H1 (cell line): ENCODE results near the gene BCO1. TPM values are rescaled to one million over a fixed set of nuclear protein-coding genes. Genes with fewer than 3 reads are reported as not detected.
A peak's percentile ranks its signal among the peaks of the same experiment; 100 is the strongest.

Experiments
- CTCF ChIA-PET: fragments of 300-600 bp; sonication (Branson Sonifier 250); formaldehyde crosslinking; loops from one replicate; lab custom pipeline; 2021; ENCODE audit not compliant: partially characterized antibody; lab: Charles Lee
- POLR2A ChIA-PET: fragments of 300-600 bp; sonication (Branson Sonifier 250); formaldehyde crosslinking; loops from one replicate; lab custom pipeline; 2021; ENCODE audit warnings: inconsistent platforms; ENCODE audit not compliant: partially characterized antibody; lab: Charles Lee
- DNase-seq, 2 experiments: peaks; one replicate each; pipeline versions ENCODE4 v3.0.0 to v3.0.0-alpha.2; 2010 to 2022; ENCODE audit warnings: low spot score in 2 of 2, low read depth in 1 of 2, mixed read lengths in 1 of 2
- FAIRE-seq: peaks from 2 replicates; lab custom pipeline; 2011; peaks lifted over from hg19 to GRCh38; lab: Jason Lieb, UNC
- H2AFZ ChIP-seq: 2 replicates; pipeline ENCODE4 v1.8.1; 2012; ENCODE audit warnings: low read length, inconsistent platforms
- H2AK5ac ChIP-seq: 2 replicates; pipeline ENCODE4 v1.6.1; 2013; ENCODE audit warnings: low read depth, low read length
- H2BK120ac ChIP-seq: replicated peaks from 2 replicates; pipeline ENCODE3; 2013; ENCODE audit warnings: low read depth, low read length, inconsistent platforms
- H2BK12ac ChIP-seq: 2 replicates; pipeline ENCODE4 v1.6.1; 2013; ENCODE audit warnings: low read depth, low read length
- H2BK15ac ChIP-seq: 2 replicates; pipeline ENCODE4 v1.6.1; 2013; ENCODE audit warnings: low read length
- H2BK20ac ChIP-seq: 2 replicates; pipeline ENCODE4 v1.6.1; 2013; ENCODE audit warnings: low read length
- H2BK5ac ChIP-seq: 2 replicates; pipeline ENCODE4 v1.6.1; 2013; ENCODE audit warnings: low read depth, low read length
- H3K14ac ChIP-seq: 2 replicates; pipeline ENCODE4 v1.6.1; 2013; ENCODE audit warnings: inconsistent platforms; ENCODE audit not compliant: insufficient read length
- H3K18ac ChIP-seq: 2 replicates; pipeline ENCODE4 v1.6.1; 2013; ENCODE audit warnings: low read length; ENCODE audit errors: extremely low read depth
- H3K23ac ChIP-seq: 2 replicates; pipeline ENCODE4 v1.6.1; 2013; ENCODE audit warnings: inconsistent platforms; ENCODE audit not compliant: insufficient read length
- H3K23me2 ChIP-seq: 2 replicates; pipeline ENCODE4 v1.6.1; 2013; ENCODE audit warnings: low read depth, low read length
- H3K27ac ChIP-seq: 2 replicates; pipeline ENCODE4 v1.6.1; 2011; ENCODE audit warnings: low read depth, low read length, inconsistent platforms
- H3K27me3 ChIP-seq, 4 experiments: replicated peaks in 1 of 4; 1 replicate in 1 of 4; 2 replicates in 3 of 4; pipeline versions ENCODE4 v1.6.1 to v1.8.1; 2011 to 2013; ENCODE audit warnings: low read length in 3 of 4, mild to moderate bottlenecking in 3 of 4, inconsistent platforms in 2 of 4, mixed read lengths in 2 of 4, moderate library complexity in 1 of 4; ENCODE audit not compliant: control insufficient read depth in 3 of 4, insufficient read depth in 3 of 4; ENCODE audit errors: extremely low read depth in 1 of 4
- H3K36me3 ChIP-seq, 4 experiments: 2 replicates each; pipeline versions ENCODE4 v1.6.1 to v1.8.1; 2011 to 2013; ENCODE audit warnings: mild to moderate bottlenecking in 4 of 4, low read length in 3 of 4, moderate library complexity in 2 of 4, control low read depth in 1 of 4, inconsistent platforms in 1 of 4; ENCODE audit not compliant: insufficient read depth in 4 of 4, control insufficient read depth in 2 of 4
- H3K4ac ChIP-seq: replicated peaks from 2 replicates; pipeline ENCODE3; 2013; ENCODE audit warnings: low read length, low read depth, mixed read lengths, inconsistent platforms; ENCODE audit not compliant: insufficient read length
- H3K4me1 ChIP-seq, 4 experiments: replicated peaks in 1 of 4; 1 replicate in 1 of 4; 2 replicates in 3 of 4; pipeline versions ENCODE4 v1.6.1 to v1.8.1; 2011 to 2013; ENCODE audit warnings: low read length in 3 of 4, inconsistent platforms in 2 of 4, mixed read lengths in 1 of 4; ENCODE audit not compliant: insufficient read depth in 4 of 4, control insufficient read depth in 3 of 4
- H3K4me2 ChIP-seq, 2 experiments: 2 replicates each; pipeline versions ENCODE4 v1.6.1 to v1.8.1; 2011 to 2013; ENCODE audit warnings: low read depth in 2 of 2, low read length in 2 of 2, control low read depth in 1 of 2, inconsistent platforms in 1 of 2, mild to moderate bottlenecking in 1 of 2; ENCODE audit not compliant: insufficient read depth in 1 of 2
- H3K4me3 ChIP-seq, 4 experiments: fragments of 200-600, 300-600 bp in 1 of 4; sonication (generic), shearing (Covaris generic), sonication (Bioruptor Twin) in 1 of 4; 2 replicates each; pipeline versions ENCODE4 v1.5.1 to v1.8.1; 2011 to 2016; ENCODE audit warnings: low read length in 4 of 4, low read depth in 3 of 4, control low read depth in 2 of 4, inconsistent platforms in 2 of 4, mild to moderate bottlenecking in 2 of 4, mixed read lengths in 1 of 4, moderate library complexity in 1 of 4; ENCODE audit not compliant: insufficient read depth in 2 of 4; ENCODE audit errors: extremely low read depth in 1 of 4
- H3K56ac ChIP-seq: replicated peaks from 2 replicates; pipeline ENCODE3; 2013; ENCODE audit warnings: low read depth, mild to moderate bottlenecking, mixed read lengths, low read length, inconsistent platforms; ENCODE audit not compliant: insufficient read length
- H3K79me1 ChIP-seq: 2 replicates; pipeline ENCODE4 v1.6.1; 2013; ENCODE audit warnings: low read depth, low read length, control low read depth
- H3K79me2 ChIP-seq, 2 experiments: 2 replicates each; pipeline versions ENCODE4 v1.6.1 to v1.8.1; 2012 to 2013; ENCODE audit warnings: low read length in 2 of 2, mild to moderate bottlenecking in 2 of 2, inconsistent platforms in 1 of 2; ENCODE audit not compliant: insufficient read depth in 2 of 2, control insufficient read depth in 1 of 2
- H3K9ac ChIP-seq, 4 experiments: replicated peaks in 1 of 4; 1 replicate in 1 of 4; 2 replicates in 3 of 4; pipeline versions ENCODE4 v1.6.1 to v1.8.1; 2011 to 2013; ENCODE audit warnings: low read depth in 3 of 4, low read length in 3 of 4, control low read depth in 2 of 4, mild to moderate bottlenecking in 2 of 4, moderate library complexity in 2 of 4, inconsistent platforms in 1 of 4; ENCODE audit errors: extremely low read depth in 1 of 4
- H3K9me3 ChIP-seq, 2 experiments: 2 replicates each; pipeline versions ENCODE4 v1.6.1 to v1.8.1; 2012 to 2013; ENCODE audit warnings: mild to moderate bottlenecking in 2 of 2, moderate library complexity in 2 of 2, control low read depth in 1 of 2, inconsistent platforms in 1 of 2, low read depth in 1 of 2, low read length in 1 of 2, mixed read lengths in 1 of 2; ENCODE audit not compliant: insufficient read depth in 2 of 2
- H4K20me1 ChIP-seq, 2 experiments: replicated peaks in 1 of 2; 2 replicates each; pipeline versions ENCODE3 to v1.8.1; 2011 to 2013; ENCODE audit warnings: inconsistent platforms in 2 of 2, low read length in 2 of 2, mild to moderate bottlenecking in 1 of 2; ENCODE audit not compliant: insufficient read depth in 2 of 2, control insufficient read depth in 1 of 2
- H4K5ac ChIP-seq: 2 replicates; pipeline ENCODE4 v1.6.1; 2013; ENCODE audit warnings: low read length, low read depth, mixed read lengths, inconsistent platforms; ENCODE audit not compliant: insufficient read length
- H4K8ac ChIP-seq: 2 replicates; pipeline ENCODE4 v1.8.0; 2013; ENCODE audit warnings: mild to moderate bottlenecking, moderate library complexity, low read length, inconsistent platforms; ENCODE audit not compliant: insufficient read depth; ENCODE audit errors: extremely low read depth
- H4K91ac ChIP-seq: replicated peaks from 2 replicates; pipeline ENCODE3; 2013; ENCODE audit warnings: low read length, mixed read lengths, inconsistent platforms; ENCODE audit not compliant: insufficient read length
- ATF3 ChIP-seq: IDR thresholded peaks from 2 replicates; pipeline ENCODE4 v1.6.1; 2011; ENCODE audit warnings: low read depth, mild to moderate bottlenecking, low read length; ENCODE audit not compliant: insufficient read depth
- CEBPB ChIP-seq: IDR thresholded peaks from 2 replicates; pipeline ENCODE4 v1.6.1; 2012; ENCODE audit warnings: low read depth, low read length
- WGBS, 2 experiments: shearing (Covaris generic) in 1 of 2; methylation state at CpG; one replicate each; pipeline versions ENCODE4 v1.1.6 to v1.1.7; 2013 to 2015; ENCODE audit warnings: low lambda C conversion rate in 2 of 2, mixed read lengths in 2 of 2, inconsistent platforms in 1 of 2, low coverage in 1 of 2, missing lambda C conversion rate in 1 of 2; ENCODE audit not compliant: insufficient replicate concordance in 2 of 2, insufficient coverage in 1 of 2, insufficient read length in 1 of 2; ENCODE audit errors: extremely low coverage in 1 of 2, missing lambda C conversion rate in 1 of 2; 5-methylcytosine and 5-hydroxymethylcytosine counted together
- polyA plus RNA-seq, 7 experiments: library from polyadenylated mRNA; depleted of rRNA in 3 of 7; stranded (reverse) in 5 of 7; unstranded in 2 of 7; fragments of >200 nt in 5 of 7; fragments of 200-250 nt in 2 of 7; gene quantifications; 1 replicate in 5 of 7; 2 replicates in 1 of 7; 4 replicates in 1 of 7; pipeline versions ENCODE4 v1.2.1 to v1.2.3, GENCODE V29; 2011 to 2013; ENCODE audit warnings: missing spikeins in 2 of 7, mixed read lengths in 2 of 7
- total RNA-seq: library from RNA; stranded (reverse); fragmentation: NEBNext Ultra II Directional; extraction: Animal tissue kit (Norgen Biotek cat#: 25700); gene quantifications from 2 replicates; pipeline ENCODE4 v1.2.1, GENCODE V29; 2021

Gene BCO1
- total and polyA plus RNA-seq, 2 of the 8 experiments (the other 6 are each of a cell fraction or from before 2014, with no cell fraction given): 0.21 TPM; not detected in 1

GRCh38 chr16:81242977-81243618, 4.6 kb downstream of the BCO1 start:
- Histone ChIP-seq H2BK12ac (no peak overlapping the region), H2BK20ac (no peak overlapping the region), H3K23me2 (no peaks in the 10 kb centered on the region; the same call in 1 of the 2 replicates), H3K9me3 (no peaks in the 10 kb centered on the region), H2BK15ac (no peak overlapping the region), H3K36me3 (no peaks in the 10 kb centered on the region; a peak in 1 of 8 replicates), H4K5ac (no peak overlapping the region), H3K23ac (no peak overlapping the region), H2BK5ac (no peak overlapping the region), H3K27me3 (no peaks in the 10 kb centered on the region), H2AK5ac (no peak overlapping the region), H3K18ac (no peak overlapping the region), H2BK120ac (no peak overlapping the region), H4K91ac (no peak overlapping the region), H3K27ac (no peak overlapping the region), H3K4me1 (peaks cover 0 to 13% (median 4%) of the 10 kb centered on the region in 4 experiments; a peak in 4 of 7 replicates), H3K79me1 (no peaks in the 10 kb centered on the region), H3K4me2 (no peak overlapping the region), H3K9ac (no peak overlapping the region), H3K4me3 (no peak overlapping the region), H3K79me2 (no peaks in the 10 kb centered on the region), H3K4ac (no peak overlapping the region), H3K56ac (no peak overlapping the region), H3K14ac (no peak overlapping the region), H2AFZ (no peak overlapping the region), H4K8ac (no peak overlapping the region), H4K20me1 (no peaks in the 10 kb centered on the region)
- 85% methylated on average over 8 of the region's 8 CpGs; no CpG with 5 or more reads in 1 of the 2 experiments for WGBS, 2 experiments
- no peak for FAIRE-seq
- TF ChIP-seq ATF3 (no peak), CEBPB (peak; percentile 88; the same call in 1 of the 2 replicates)
- POLR2A ChIA-PET: interaction anchor here (2.0 kb wide), 1 partner anchor 72 kb away, joined by 5 read pairs; the partner anchor contains the start of gene GAN
- CTCF ChIA-PET: interaction anchor here (0.8 to 1.1 kb wide), 2 partner anchors 13 to 102 kb away, joined by 3 read pairs; no protein-coding TSS in a partner anchor
- no peak for DNase-seq
